Measurements from ENCODE around the gene ZDHHC11. TPM values are rescaled to one million over a fixed set of nuclear protein-coding genes. Genes with fewer than 3 reads are reported as not detected.
"Not testable (repeated sequence)": the region's sequence is repeated elsewhere in the genome, so short reads cannot be mapped to it uniquely, and the experiment has no call there.

ZDHHC11 gene
- total and polyA plus RNA-seq, 7 experiments from 2014 or later: 0.20 to 22.1 (median 8.8) TPM; not detected in 1

DNA sequence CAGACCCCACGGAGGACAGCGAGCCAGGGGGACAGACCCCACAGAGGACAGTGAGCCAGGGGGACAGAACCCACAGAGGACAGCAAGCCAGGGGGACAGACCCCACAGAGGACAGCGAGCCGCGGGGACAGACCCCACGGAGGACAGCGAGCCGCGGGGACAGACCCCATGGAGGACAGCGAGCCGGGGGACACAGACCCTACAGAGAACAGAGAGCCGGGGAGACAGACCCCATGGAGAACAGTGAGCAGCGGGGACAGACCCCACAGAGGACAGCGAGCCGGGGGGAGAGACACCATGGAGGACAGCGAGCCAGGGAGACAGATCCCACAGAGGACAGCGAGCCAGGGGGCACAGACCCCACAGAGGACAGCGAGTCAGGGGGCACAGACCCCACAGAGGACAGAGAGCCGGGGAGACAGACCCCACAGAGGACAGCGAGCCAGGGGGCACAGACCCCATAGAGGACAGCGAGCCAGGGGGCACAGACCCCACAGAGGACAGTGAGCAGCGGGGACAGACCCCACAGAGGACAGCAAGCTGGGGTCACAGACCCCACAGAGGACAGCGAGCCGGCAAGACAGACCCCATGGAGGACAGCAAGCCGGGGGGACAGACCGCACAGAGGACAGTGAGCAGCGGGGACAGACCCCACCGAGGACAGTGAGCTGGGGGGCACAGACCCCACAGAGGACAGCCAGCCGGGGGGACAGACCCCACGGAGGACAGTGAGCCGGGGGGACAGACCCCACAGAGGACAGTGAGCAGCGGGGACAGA, 4.4 kb upstream of the ZDHHC11 start:
- Histone ChIP-seq H3K4me3 (ENCODE audit: low read length) (no peak overlapping the region), H3K36me3 (ENCODE audit: control insufficient read depth in 2 of 3, insufficient read depth in 3 of 3, low read length in 3 of 3) (peaks cover 0 to under 1% (median 0%) of the 10 kb centered on the region in 3 experiments), H3K9me3 (ENCODE audit: control insufficient read depth in 2 of 3, low read length in 3 of 3) (no peaks in the 10 kb centered on the region), H3K27me3 (ENCODE audit: control insufficient read depth in 2 of 2, insufficient read depth in 2 of 2, low read length in 2 of 2) (no peaks in the 10 kb centered on the region), H3K27ac (ENCODE audit: low read depth, low read length) (no peak overlapping the region), H3K4me1 (ENCODE audit: control insufficient read depth in 2 of 2, insufficient read depth in 2 of 2, low read length in 2 of 2) (no peaks in the 10 kb centered on the region)
- peak overlapping the region in 1 of 9 donors; percentile 62 for H3K27ac Mint-ChIP-seq
- CTCF ChIA-PET: no interaction called here
- H3K4me3 Mint-ChIP-seq: no peak overlapping the region
- H3K9me3 Mint-ChIP-seq: peaks cover 0 to 2% (median 0%) of the 10 kb centered on the region in 11 donors
- ATAC-seq: no peak
- no peak for DNase-seq
- H3K36me3 Mint-ChIP-seq: no peaks in the 10 kb centered on the region
- peaks cover 0 to 17% (median 0%) of the 10 kb centered on the region in 7 donors for H3K4me1 Mint-ChIP-seq
- POLR2A ChIA-PET: no interaction called here
- intact Hi-C loops (cut with micrococcal nuclease): no loop called here
- H3K27me3 Mint-ChIP-seq: peaks cover 0 to 10% (median 4%) of the 10 kb centered on the region in 5 donors

DNA sequence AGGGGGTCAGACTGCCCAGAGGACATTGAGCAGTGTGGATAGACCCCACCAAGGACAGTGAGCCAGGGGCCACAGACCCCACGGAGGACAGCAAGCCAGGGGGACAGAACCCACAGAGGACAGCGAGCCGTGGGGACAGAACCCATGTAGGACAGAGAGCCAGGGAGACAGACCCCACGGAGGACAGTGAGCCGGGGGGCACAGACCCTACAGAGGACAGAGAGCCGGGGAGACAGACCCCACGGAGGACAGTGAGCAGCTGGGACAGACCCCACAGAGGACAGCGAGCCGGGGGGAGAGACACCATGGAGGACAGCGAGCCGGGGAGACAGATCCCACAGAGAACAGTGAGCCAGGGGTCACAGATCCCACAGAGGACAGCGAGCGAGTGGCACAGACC, 3.4 kb upstream of the ZDHHC11 start:
- H3K27me3 ChIP-seq (ENCODE audit: control insufficient read depth in 2 of 2, insufficient read depth in 2 of 2, low read length in 2 of 2): no peaks in the 10 kb centered on the region
- DNase-seq: no peak
- Mint-ChIP-seq H3K27ac (no peak overlapping the region), H3K9me3 (peaks cover 0 to 2% (median 0%) of the 10 kb centered on the region in 11 donors), H3K4me3 (no peak overlapping the region), H3K27me3 (peaks cover 0 to 10% (median 4%) of the 10 kb centered on the region in 5 donors), H3K36me3 (no peaks in the 10 kb centered on the region), H3K4me1 (peaks cover 0 to 17% (median 0%) of the 10 kb centered on the region in 7 donors)
- no peak overlapping the region for H3K27ac ChIP-seq (ENCODE audit: low read depth, low read length)
- no peaks in the 10 kb centered on the region for H3K9me3 ChIP-seq (ENCODE audit: control insufficient read depth in 2 of 3, low read length in 3 of 3)
- no peak overlapping the region for H3K4me3 ChIP-seq (ENCODE audit: low read length)
- no peaks in the 10 kb centered on the region for H3K36me3 ChIP-seq (ENCODE audit: control insufficient read depth in 2 of 3, insufficient read depth in 3 of 3, low read length in 3 of 3)
- intact Hi-C loops (cut with micrococcal nuclease): no loop called here
- ChIA-PET CTCF (no interaction called here), POLR2A (no interaction called here)
- no peaks in the 10 kb centered on the region for H3K4me1 ChIP-seq (ENCODE audit: control insufficient read depth in 2 of 2, insufficient read depth in 2 of 2, low read length in 2 of 2)
- ATAC-seq: no peak

DNA sequence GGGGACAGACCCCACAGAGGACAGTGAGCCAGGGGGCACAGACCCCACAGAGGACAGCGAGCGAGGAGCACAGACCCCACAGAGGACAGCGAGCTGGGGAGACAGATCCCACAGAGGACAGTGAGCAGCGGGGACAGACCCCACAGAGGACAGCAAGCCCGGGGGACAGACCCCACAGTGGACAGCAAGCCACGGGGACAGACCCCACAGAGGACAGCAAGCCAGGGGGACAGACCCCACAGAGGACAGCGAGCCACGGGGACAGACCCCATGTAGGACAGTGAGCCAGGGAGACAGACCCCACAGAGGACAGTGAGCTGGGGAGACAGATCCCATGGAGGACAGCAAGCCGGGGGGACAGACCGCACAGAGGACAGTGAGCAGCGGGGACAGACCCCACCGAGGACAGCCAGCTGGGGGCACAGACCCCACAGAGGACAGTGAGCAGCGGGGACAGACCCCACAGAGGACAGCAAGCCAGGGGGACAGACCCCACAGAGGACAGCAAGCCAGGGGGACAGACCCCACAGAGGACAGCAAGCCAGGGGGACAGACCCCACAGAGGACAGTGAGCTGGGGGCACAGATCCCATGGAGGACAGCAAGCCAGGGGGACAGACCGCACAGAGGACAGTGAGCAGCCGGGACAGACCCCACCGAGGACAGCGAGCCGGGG, 2.8 kb upstream of the ZDHHC11 start:
- H3K4me3 ChIP-seq (ENCODE audit: low read length); CTCF ChIA-PET; H3K36me3 Mint-ChIP-seq; H3K27ac ChIP-seq (ENCODE audit: low read depth, low read length); POLR2A ChIA-PET; intact Hi-C loops (cut with micrococcal nuclease); H3K9me3 ChIP-seq (ENCODE audit: control insufficient read depth in 2 of 3, low read length in 3 of 3); DNase-seq; H3K27me3 ChIP-seq (ENCODE audit: control insufficient read depth in 2 of 2, insufficient read depth in 2 of 2, low read length in 2 of 2); H3K27ac Mint-ChIP-seq; H3K36me3 ChIP-seq (ENCODE audit: control insufficient read depth in 2 of 3, insufficient read depth in 3 of 3, low read length in 3 of 3); H3K4me3 Mint-ChIP-seq; H3K4me1 ChIP-seq (ENCODE audit: control insufficient read depth in 2 of 2, insufficient read depth in 2 of 2, low read length in 2 of 2); ATAC-seq; H3K9me3 Mint-ChIP-seq: not testable (repeated sequence)
- Mint-ChIP-seq H3K4me1 (peaks cover 0 to 15% (median 0%) of the 10 kb centered on the region in 7 donors), H3K27me3 (peaks cover 0 to 10% (median 4%) of the 10 kb centered on the region in 5 donors)

DNA sequence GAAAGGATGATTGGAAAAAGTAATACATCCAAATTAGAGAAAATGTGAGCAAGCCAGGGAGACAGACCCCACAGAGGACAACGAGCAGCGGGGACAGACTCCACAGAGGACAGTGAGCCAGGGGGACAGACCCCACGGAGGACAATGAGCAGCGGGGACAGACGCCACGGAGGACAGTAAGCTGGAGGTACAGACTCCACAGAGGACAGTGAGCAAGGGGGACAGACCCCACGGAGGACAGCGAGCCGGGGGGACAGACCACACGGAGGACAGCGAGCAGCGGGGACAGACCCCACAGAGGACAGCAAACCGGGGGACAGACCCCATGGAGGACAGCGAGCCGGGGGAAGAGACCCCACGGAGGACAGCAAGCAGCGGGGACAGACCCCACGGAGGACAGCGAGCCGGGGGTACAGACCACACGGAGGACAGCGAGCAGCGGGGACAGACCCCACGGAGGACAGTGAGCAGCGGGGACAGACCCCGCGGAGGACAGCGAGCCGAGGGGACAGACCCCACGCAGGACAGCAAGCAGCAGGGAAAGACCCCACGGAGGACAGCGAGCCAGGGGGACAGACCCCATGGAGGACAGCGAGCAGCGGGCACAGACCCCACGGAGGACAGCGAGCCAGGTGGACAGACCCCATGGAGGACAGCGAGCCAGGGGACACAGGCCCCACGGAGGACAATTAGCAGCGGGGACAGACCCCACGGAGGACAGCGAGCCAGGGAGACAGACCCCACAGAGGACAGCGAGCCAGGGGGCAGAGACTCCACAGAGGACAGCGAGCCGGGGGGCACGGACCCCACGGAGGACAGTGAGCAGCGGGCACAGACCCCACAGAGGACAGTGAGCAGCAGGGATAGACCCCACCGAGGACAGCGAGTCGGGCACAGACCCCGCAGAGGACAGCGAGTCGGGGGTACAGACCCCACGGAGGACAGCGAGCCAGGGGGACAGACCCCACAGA, 1.9 kb upstream of the ZDHHC11 start:
- H3K27me3 ChIP-seq (ENCODE audit: control insufficient read depth in 2 of 2, insufficient read depth in 2 of 2, low read length in 2 of 2): no peaks in the 10 kb centered on the region
- no peaks in the 10 kb centered on the region for H3K4me1 ChIP-seq (ENCODE audit: control insufficient read depth in 2 of 2, insufficient read depth in 2 of 2, low read length in 2 of 2)
- Mint-ChIP-seq H3K27me3 (peaks cover 0 to 10% (median 4%) of the 10 kb centered on the region in 5 donors), H3K9me3 (peaks cover 0 to 2% (median 0%) of the 10 kb centered on the region in 11 donors), H3K27ac (no peak overlapping the region), H3K36me3 (no peaks in the 10 kb centered on the region), H3K4me1 (peaks cover 0 to 11% (median 0%) of the 10 kb centered on the region in 7 donors), H3K4me3 (peak overlapping the region in 1 of 10 donors; percentile 23)
- H3K4me3 ChIP-seq (ENCODE audit: low read length): no peak overlapping the region
- ATAC-seq (no peak), DNase-seq (no peak)
- H3K27ac ChIP-seq (ENCODE audit: low read depth, low read length): no peak overlapping the region
- CTCF ChIA-PET: no interaction called here
- no peaks in the 10 kb centered on the region for H3K36me3 ChIP-seq (ENCODE audit: control insufficient read depth in 2 of 3, insufficient read depth in 3 of 3, low read length in 3 of 3)
- POLR2A ChIA-PET: interaction anchor here (0.6 kb wide), 1 partner anchor 31 kb away, joined by 3 read pairs; no protein-coding TSS in a partner anchor
- intact Hi-C loops (cut with micrococcal nuclease): no loop called here
- H3K9me3 ChIP-seq (ENCODE audit: control insufficient read depth in 2 of 3, low read length in 3 of 3): no peaks in the 10 kb centered on the region

DNA sequence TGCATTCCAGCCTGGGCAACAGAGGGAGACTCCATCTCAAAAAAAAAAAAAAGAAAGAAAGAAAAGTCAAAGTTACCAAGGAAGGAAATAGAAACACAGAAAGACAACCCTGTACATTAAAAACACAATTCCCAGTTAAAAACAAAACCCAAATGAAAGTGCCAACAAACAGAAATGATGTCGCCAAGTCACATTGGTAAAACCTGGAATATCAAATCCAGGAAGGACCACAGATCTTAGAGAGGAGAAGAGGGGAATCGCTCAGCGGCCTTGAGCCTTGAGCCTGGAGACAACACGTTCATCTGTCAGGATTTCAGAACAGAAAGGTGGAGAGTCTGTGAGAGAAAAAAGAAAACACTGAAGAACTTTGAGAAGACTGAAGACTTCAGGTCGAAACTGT, 1.2 kb upstream of the ZDHHC11 start:
- Mint-ChIP-seq H3K4me1 (peaks cover 0 to 11% (median 0%) of the 10 kb centered on the region in 7 donors), H3K27ac (no peak overlapping the region), H3K27me3 (peaks cover 0 to 10% (median 4%) of the 10 kb centered on the region in 5 donors), H3K9me3 (peaks cover 0 to 2% (median 0%) of the 10 kb centered on the region in 11 donors), H3K36me3 (no peaks in the 10 kb centered on the region), H3K4me3 (peak overlapping the region in 1 of 10 donors; percentile 23)
- ATAC-seq: no peak
- CTCF ChIA-PET: no interaction called here
- no peak for DNase-seq
- Histone ChIP-seq H3K4me1 (ENCODE audit: control insufficient read depth in 2 of 2, insufficient read depth in 2 of 2, low read length in 2 of 2) (no peaks in the 10 kb centered on the region), H3K36me3 (ENCODE audit: control insufficient read depth in 2 of 3, insufficient read depth in 3 of 3, low read length in 3 of 3) (no peaks in the 10 kb centered on the region), H3K27ac (ENCODE audit: low read depth, low read length) (no peak overlapping the region), H3K9me3 (ENCODE audit: control insufficient read depth in 2 of 3, low read length in 3 of 3) (no peaks in the 10 kb centered on the region), H3K27me3 (ENCODE audit: control insufficient read depth in 2 of 2, insufficient read depth in 2 of 2, low read length in 2 of 2) (no peaks in the 10 kb centered on the region), H3K4me3 (ENCODE audit: low read length) (no peak overlapping the region)
- POLR2A ChIA-PET: interaction anchor here (0.6 kb wide), 1 partner anchor 31 kb away, joined by 3 read pairs; no protein-coding TSS in a partner anchor
- intact Hi-C loops (cut with micrococcal nuclease): no loop called here

DNA sequence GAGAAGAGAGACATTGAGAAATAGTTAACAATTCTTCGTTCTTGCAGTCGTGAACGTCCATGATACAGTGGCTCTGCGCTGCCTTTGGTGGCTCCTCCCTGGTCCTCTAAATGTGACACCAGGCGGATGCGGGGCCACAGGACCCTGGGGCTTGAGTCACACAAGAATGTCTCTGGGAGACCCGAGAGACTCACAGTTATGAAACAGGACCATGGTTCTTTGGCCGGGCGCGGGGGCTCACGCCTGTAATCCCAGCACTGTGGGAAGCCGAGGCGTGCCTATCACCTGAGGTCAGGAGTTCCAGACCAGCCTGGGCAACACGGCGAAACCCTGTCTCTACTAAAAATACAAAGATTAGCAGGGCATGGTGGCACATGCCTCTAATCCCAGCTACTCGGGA, 767 bp upstream of the ZDHHC11 start:
- no peaks in the 10 kb centered on the region for H3K27me3 ChIP-seq (ENCODE audit: control insufficient read depth in 2 of 2, insufficient read depth in 2 of 2, low read length in 2 of 2)
- no peak overlapping the region for H3K4me3 ChIP-seq (ENCODE audit: low read length)
- no peaks in the 10 kb centered on the region for H3K36me3 ChIP-seq (ENCODE audit: control insufficient read depth in 2 of 3, insufficient read depth in 3 of 3, low read length in 3 of 3)
- no peak for ATAC-seq
- peaks cover 0 to 10% (median 4%) of the 10 kb centered on the region in 5 donors for H3K27me3 Mint-ChIP-seq
- intact Hi-C loops (cut with micrococcal nuclease): no loop called here
- CTCF ChIA-PET: no interaction called here
- no peaks in the 10 kb centered on the region for H3K4me1 ChIP-seq (ENCODE audit: control insufficient read depth in 2 of 2, insufficient read depth in 2 of 2, low read length in 2 of 2)
- no peak overlapping the region for H3K27ac ChIP-seq (ENCODE audit: low read depth, low read length)
- H3K4me3 Mint-ChIP-seq: no peak overlapping the region
- peaks cover 0 to 11% (median 0%) of the 10 kb centered on the region in 7 donors for H3K4me1 Mint-ChIP-seq
- DNase-seq: no peak
- no peak overlapping the region for H3K27ac Mint-ChIP-seq
- no peaks in the 10 kb centered on the region for H3K9me3 ChIP-seq (ENCODE audit: control insufficient read depth in 2 of 3, low read length in 3 of 3)
- peaks cover 0 to 4% (median 0%) of the 10 kb centered on the region in 5 donors for H3K36me3 Mint-ChIP-seq
- POLR2A ChIA-PET: interaction anchor here (0.6 kb wide), 1 partner anchor 32 kb away, joined by 3 read pairs; no protein-coding TSS in a partner anchor
- peaks cover 0 to 2% (median 0%) of the 10 kb centered on the region in 11 donors for H3K9me3 Mint-ChIP-seq
